ENCODE measurements around the gene MROH2A. TPM values are rescaled to one million over a fixed set of nuclear protein-coding genes. Genes with fewer than 3 reads are reported as not detected.

MROH2A gene
- total RNA-seq, 1 experiment from 2014 or later = not detected

GRCh38 chr2:233867993-233868532, 89.9 kb downstream of the MROH2A start, which contains the start of gene MSL3B:
TSS of gene MSL3B (minus strand) at chr2:233868386.
- H3K79me2 ChIP-seq (ENCODE audit: insufficient read depth, low read length) = peaks cover 34% of the 10 kb centered on the region
- H3K27me3 ChIP-seq (ENCODE audit: insufficient read depth, low read length) = no peaks in the 10 kb centered on the region
- ATAC-seq = peak; percentile 89
- peak within 1 kb of the TSS; percentile 76 to 87 for H3K4me3 ChIP-seq (replicated peaks in 1 of 2; ENCODE audit: low read depth in 1 of 2, low read length in 2 of 2)
- H3K9ac ChIP-seq (ENCODE audit: low read length) = peak within 1 kb of the TSS; percentile 81
- DNase-seq (ENCODE audit: low read depth, low spot score) = peak; percentile 46
- peaks cover 0 to 6% of the 10 kb centered on the region in 2 experiments; a peak in 2 of 4 replicates for H3K4me1 ChIP-seq (ENCODE audit: control insufficient read depth in 1 of 2, insufficient read depth in 2 of 2, low read length in 2 of 2)
- no TSS peak for BruUV-seq (replicated peaks)
- intact Hi-C loops (cut with micrococcal nuclease) = no loop called here
- ChIA-PET CTCF (interaction anchor here (0.7 to 1.7 kb wide), 2 partner anchors 10 to 13 kb away, joined by 3 to 9 read pairs; no protein-coding TSS in a partner anchor), RAD21 (ENCODE audit: low non-redundant PET in 1 of 2, low total read pairs in 2 of 2, uncharacterized antibody in 2 of 2, unreplicated experiment in 2 of 2) (interaction anchor here in 1 of 2 experiments (0.7 kb wide), 1 partner anchor 389 kb away, joined by 4 read pairs; no protein-coding TSS in a partner anchor), POLR2A (interaction anchor here (0.6 kb wide), 1 partner anchor 143 kb away, joined by 3 read pairs; no protein-coding TSS in a partner anchor)
- peak within 1 kb of the TSS; percentile 99 for H2AFZ ChIP-seq (ENCODE audit: low read depth, low read length, poor library complexity, severe bottlenecking)
- peak within 1 kb of the TSS; percentile 73 for H3K27ac ChIP-seq (ENCODE audit: low read depth, low read length)
- peaks cover 0 to 12% of the 10 kb centered on the region in 2 experiments; a peak in 1 of 4 replicates for H3K36me3 ChIP-seq (ENCODE audit: control insufficient read depth in 1 of 2, insufficient read depth in 2 of 2, low read length in 2 of 2)
- no peaks in the 10 kb centered on the region for H4K20me1 ChIP-seq (ENCODE audit: insufficient read depth)
- peak within 1 kb of the TSS; percentile 95 for H3K4me2 ChIP-seq (ENCODE audit: low read length)
- 0 out of 4 replicates have a peak, but pooled peaks cover 0 to 3% of the 10 kb centered on the region in 2 experiments for H3K9me3 ChIP-seq (ENCODE audit: control insufficient read depth in 1 of 2, insufficient read depth in 1 of 2, low read depth in 1 of 2, low read length in 2 of 2)
- no peaks in the 10 kb centered on the region for H3K9me2 ChIP-seq (ENCODE audit: insufficient read depth)
- TF ChIP-seq JUND (IDR thresholded peaks at IDR 0.05) (no peak), ZFX (IDR thresholded peaks at IDR 0.05) (peak; percentile 54; the same call in 1 of the 2 replicates), CEBPB (IDR thresholded peaks at IDR 0.05; ENCODE audit: low read depth) (no peak), POLR2A (IDR thresholded peaks at IDR 0.05; ENCODE audit: borderline replicate concordance, extremely low read depth, insufficient read depth, insufficient read length) (peak; percentile 83), CTCF (IDR thresholded peaks at IDR 0.05 in 2 of 3, conservative IDR thresholded peaks at IDR 0.05 in 1 of 3; ENCODE audit: borderline replicate concordance in 1 of 3, insufficient read depth in 1 of 3, low read depth in 2 of 3, low read length in 2 of 3) (no peak), ZBTB33 (IDR thresholded peaks at IDR 0.05; ENCODE audit: extremely low read depth, insufficient replicate concordance, low read length) (no peak), ATF3 (IDR thresholded peaks at IDR 0.05) (no peak), RAD21 (IDR thresholded peaks at IDR 0.05; ENCODE audit: low read depth) (no peak), ZNF274 (IDR thresholded peaks at IDR 0.05; ENCODE audit: low read depth, low read length) (no peak), EGR1 (IDR thresholded peaks at IDR 0.05; ENCODE audit: low read depth) (peak; percentile 89), CBX3 (IDR thresholded peaks at IDR 0.05; ENCODE audit: low read depth) (peak; percentile 60), SRF (IDR thresholded peaks at IDR 0.05; ENCODE audit: low read depth) (peak; percentile 67; the same call in 1 of the 2 replicates), TCF7L2 (IDR thresholded peaks at IDR 0.05; ENCODE audit: borderline replicate concordance, extremely low read depth, insufficient read depth, insufficient read length) (peak; percentile 63), ELF1 (IDR thresholded peaks at IDR 0.05; ENCODE audit: borderline replicate concordance, low read depth) (no peak), SP1 (IDR thresholded peaks at IDR 0.05; ENCODE audit: low read depth) (no peak), POLR2AphosphoS5 (IDR thresholded peaks at IDR 0.05; ENCODE audit: low read depth, low read length) (peak; percentile 91), FOSL1 (IDR thresholded peaks at IDR 0.05; ENCODE audit: low read depth) (no peak), EZH2 (IDR thresholded peaks at IDR 0.05) (no peak)
- TF ChIP-seq, protein P1, sequence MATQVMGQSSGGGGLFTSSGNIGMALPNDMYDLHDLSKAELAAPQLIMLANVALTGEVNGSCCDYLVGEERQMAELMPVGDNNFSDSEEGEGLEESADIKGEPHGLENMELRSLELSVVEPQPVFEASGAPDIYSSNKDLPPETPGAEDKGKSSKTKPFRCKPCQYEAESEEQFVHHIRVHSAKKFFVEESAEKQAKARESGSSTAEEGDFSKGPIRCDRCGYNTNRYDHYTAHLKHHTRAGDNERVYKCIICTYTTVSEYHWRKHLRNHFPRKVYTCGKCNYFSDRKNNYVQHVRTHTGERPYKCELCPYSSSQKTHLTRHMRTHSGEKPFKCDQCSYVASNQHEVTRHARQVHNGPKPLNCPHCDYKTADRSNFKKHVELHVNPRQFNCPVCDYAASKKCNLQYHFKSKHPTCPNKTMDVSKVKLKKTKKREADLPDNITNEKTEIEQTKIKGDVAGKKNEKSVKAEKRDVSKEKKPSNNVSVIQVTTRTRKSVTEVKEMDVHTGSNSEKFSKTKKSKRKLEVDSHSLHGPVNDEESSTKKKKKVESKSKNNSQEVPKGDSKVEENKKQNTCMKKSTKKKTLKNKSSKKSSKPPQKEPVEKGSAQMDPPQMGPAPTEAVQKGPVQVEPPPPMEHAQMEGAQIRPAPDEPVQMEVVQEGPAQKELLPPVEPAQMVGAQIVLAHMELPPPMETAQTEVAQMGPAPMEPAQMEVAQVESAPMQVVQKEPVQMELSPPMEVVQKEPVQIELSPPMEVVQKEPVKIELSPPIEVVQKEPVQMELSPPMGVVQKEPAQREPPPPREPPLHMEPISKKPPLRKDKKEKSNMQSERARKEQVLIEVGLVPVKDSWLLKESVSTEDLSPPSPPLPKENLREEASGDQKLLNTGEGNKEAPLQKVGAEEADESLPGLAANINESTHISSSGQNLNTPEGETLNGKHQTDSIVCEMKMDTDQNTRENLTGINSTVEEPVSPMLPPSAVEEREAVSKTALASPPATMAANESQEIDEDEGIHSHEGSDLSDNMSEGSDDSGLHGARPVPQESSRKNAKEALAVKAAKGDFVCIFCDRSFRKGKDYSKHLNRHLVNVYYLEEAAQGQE (IDR thresholded peaks at IDR 0.05; ENCODE audit: low read depth) = no peak
- TF ChIP-seq, protein P2, sequence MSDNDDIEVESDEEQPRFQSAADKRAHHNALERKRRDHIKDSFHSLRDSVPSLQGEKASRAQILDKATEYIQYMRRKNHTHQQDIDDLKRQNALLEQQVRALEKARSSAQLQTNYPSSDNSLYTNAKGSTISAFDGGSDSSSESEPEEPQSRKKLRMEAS (IDR thresholded peaks at IDR 0.05) = peak; percentile 89

Data from HCT116 (cell line).